GM12878 (cell line): ENCODE measurements around the gene MCTS1. TPM values are rescaled to one million over a fixed set of nuclear protein-coding genes. Genes with fewer than 3 reads are reported as not detected.

Source experiments
- ATAC-seq: fragments of 200-7000 bp; cut with Tn5 transposase; 3 replicates; pipeline ENCODE4 v1.9.1; 2020; ENCODE audit warnings: mild to moderate bottlenecking, moderate library complexity
- Bru-seq: library from RNA; stranded (reverse); fragments of 400-500 nt; gene quantifications from one replicate; lab custom pipeline; 2021; lab: Mats Ljungman, UMichigan
- BruChase-seq, 2 experiments: library from RNA; stranded (reverse); fragments of 400-500 nt; gene quantifications; one replicate each; lab custom pipeline; 2021; lab: Mats Ljungman, UMichigan
- BruUV-seq: library from RNA; stranded (reverse); fragments of 400-500 nt; replicated peaks from 2 replicates; lab custom pipeline; 2021; lab: Mats Ljungman, UMichigan
- CTCF ChIA-PET: fragments of 300-600 bp; sonication (Branson Sonifier 250); formaldehyde crosslinking; extraction: SDS; loops from one replicate; lab custom pipeline; 2021; ENCODE audit warnings: inconsistent platforms; lab: Yijun Ruan, JAX
- POLR2A ChIA-PET: fragments of 350-600 bp; formaldehyde crosslinking; extraction: SDS; loops from one replicate; lab custom pipeline; 2021; ENCODE audit warnings: inconsistent platforms; lab: Charles Lee
- RAD21 ChIA-PET: fragments of 300-600 bp; sonication (Branson Sonifier 250); formaldehyde crosslinking; loops from one replicate; lab custom pipeline; 2023; ENCODE audit warnings: antibody characterized with exemption; ENCODE audit not compliant: unreplicated experiment; lab: Charles Lee
- SMC1A ChIA-PET: fragments of 300-600 bp; sonication (Branson Sonifier 250); formaldehyde crosslinking; loops from one replicate; lab custom pipeline; 2023; ENCODE audit not compliant: unreplicated experiment, uncharacterized antibody; lab: Charles Lee
- DNase-seq: peaks from one replicate; pipeline ENCODE4 v3.0.0-alpha.2; 2011; ENCODE audit warnings: low read depth, low spot score
- FAIRE-seq: peaks from 3 replicates; lab custom pipeline; 2011; peaks lifted over from hg19 to GRCh38; lab: Jason Lieb, UNC
- H2AFZ ChIP-seq: 2 replicates; pipeline ENCODE4 v1.6.0; 2011; ENCODE audit warnings: low read depth, low read length, control low read depth; ENCODE audit not compliant: control insufficient read depth
- H3K27ac ChIP-seq: 2 replicates; pipeline ENCODE4 v1.5.1; 2011; ENCODE audit warnings: control low read depth; ENCODE audit not compliant: control insufficient read depth, insufficient read depth
- H3K27me3 ChIP-seq, 2 experiments: replicated peaks in 1 of 2; 2 replicates each; pipeline versions ENCODE4 v1.6.0 to v1.6.1; 2011; ENCODE audit warnings: low read length in 1 of 2; ENCODE audit not compliant: control insufficient read depth in 2 of 2, insufficient read depth in 2 of 2
- H3K36me3 ChIP-seq, 2 experiments: 2 replicates each; pipeline ENCODE4 v1.5.1; 2011; ENCODE audit warnings: low read length in 1 of 2; ENCODE audit not compliant: control insufficient read depth in 2 of 2, insufficient read depth in 2 of 2
- H3K4me1 ChIP-seq: 2 replicates; pipeline ENCODE4 v1.6.1; 2011; ENCODE audit warnings: mild to moderate bottlenecking, low read length, moderate library complexity, mixed read lengths; ENCODE audit not compliant: control insufficient read depth, insufficient read depth
- H3K4me2 ChIP-seq: 2 replicates; pipeline ENCODE4 v1.6.0; 2011; ENCODE audit warnings: control low read depth; ENCODE audit not compliant: control insufficient read depth, insufficient read depth
- H3K4me3 ChIP-seq: fragments of 200-600 bp; sonication (generic); 2 replicates; pipeline ENCODE4 v1.5.1; 2016
- H3K79me2 ChIP-seq: 2 replicates; pipeline ENCODE4 v1.6.0; 2011; ENCODE audit warnings: low read length; ENCODE audit not compliant: control insufficient read depth, insufficient read depth
- H3K9ac ChIP-seq: 2 replicates; pipeline ENCODE4 v1.8.0; 2011; ENCODE audit warnings: low read length, control low read depth, mixed read lengths; ENCODE audit not compliant: control insufficient read depth, insufficient read depth
- H3K9me3 ChIP-seq: replicated peaks from 3 replicates; pipeline ENCODE4 v1.5.1; 2011; ENCODE audit warnings: mild to moderate bottlenecking, low read length; ENCODE audit not compliant: control insufficient read depth, insufficient read depth
- H4K20me1 ChIP-seq: 2 replicates; pipeline ENCODE4 v1.6.0; 2011; ENCODE audit not compliant: control insufficient read depth, insufficient read depth
- BACH1 ChIP-seq: fragments of 450-650 bp; IDR thresholded peaks from 2 replicates; pipeline ENCODE4 v1.6.1; 2017; ENCODE audit warnings: mild to moderate bottlenecking, borderline replicate concordance
- CEBPB ChIP-seq, 2 experiments: fragments of 150-350 bp in 1 of 2; IDR thresholded peaks; 2 replicates each; pipeline ENCODE4 v1.6.1; 2012 to 2014; ENCODE audit warnings: low read depth in 2 of 2, low read length in 2 of 2, borderline replicate concordance in 1 of 2, inconsistent platforms in 1 of 2
- EED ChIP-seq: sonication (generic); IDR thresholded peaks from 2 replicates; pipeline ENCODE4 v1.6.1; 2016; ENCODE audit warnings: antibody characterized with exemption, low read depth
- IKZF1 ChIP-seq: fragments of 450-650 bp; conservative IDR thresholded peaks from 2 replicates; pipeline ENCODE4 v1.6.1; 2017; ENCODE audit warnings: antibody characterized with exemption, mild to moderate bottlenecking
- ZNF24 ChIP-seq: fragments of 450-650 bp; IDR thresholded peaks from 2 replicates; pipeline ENCODE4 v1.6.1; 2017; ENCODE audit warnings: antibody characterized with exemption, mild to moderate bottlenecking
- WGBS: methylation state at CpG from one replicate; pipeline ENCODE4 v1.1.6; 2016; ENCODE audit warnings: low lambda C conversion rate; ENCODE audit not compliant: insufficient replicate concordance, insufficient coverage; ENCODE audit errors: missing lambda C conversion rate; 5-methylcytosine and 5-hydroxymethylcytosine counted together
- in situ Hi-C: fragments of 300-500 bp; cut with MboI; formaldehyde crosslinking; loops from 9 replicates; pipeline ENCODE4 v1.14.3; 2018; ENCODE audit warnings: mixed read lengths
- intact Hi-C: fragments of 100-400 bp; cut with micrococcal nuclease; formaldehyde crosslinking; loops from one replicate; pipeline ENCODE4 v1.14.2; 2022; ENCODE audit not compliant: unreplicated experiment
- long read RNA-seq, 2 experiments: library from polyadenylated mRNA; unstranded; transcript quantifications; one replicate each; pipeline ENCODE4 v2.0.0, GENCODE V29; 2019 to 2020
- polyA minus RNA-seq, 3 experiments: library from RNA; depleted of rRNA, polyadenylated mRNA; stranded (reverse); fragments of >200 nt; gene quantifications; 2 replicates each; pipeline ENCODE4 v1.2.3, GENCODE V29; 2011
- polyA plus RNA-seq, 11 experiments: library from polyadenylated mRNA; depleted of rRNA in 4 of 11; unstranded in 6 of 11; stranded (reverse) in 5 of 11; fragments of >200 nt; fragmentation: Nextera tagmentation in 4 of 11; fragmentation: Illumina TruSeq in 1 of 11; extraction: Ambion mirVana in 4 of 11; extraction: Trizol in 1 of 11; gene quantifications; 1 replicate in 1 of 11; 2 replicates in 10 of 11; pipeline versions ENCODE4 v1.2.1 to v1.2.3, GENCODE V29; 2011 to 2016; ENCODE audit warnings: inconsistent platforms in 2 of 11, missing spikeins in 2 of 11, low read depth in 1 of 11
- total RNA-seq, 4 experiments: library from RNA; depleted of rRNA in 3 of 4; stranded (reverse); fragments of >200 nt in 3 of 4; fragmentation: Illumina TruSeq in 1 of 4; extraction: Trizol in 1 of 4; gene quantifications; 2 replicates each; pipeline versions ENCODE4 v1.2.1 to v1.2.3, GENCODE V29; 2013 to 2021
- TF ChIP-seq, protein P1 (sequence below): IDR thresholded peaks from 2 replicates; pipeline ENCODE4 v1.6.1; 2011; ENCODE audit warnings: mild to moderate bottlenecking, low read depth, low read length, moderate library complexity; ENCODE audit not compliant: insufficient replicate concordance
- TF ChIP-seq, protein P2 (sequence below): fragments of 450-650 bp; IDR thresholded peaks from 2 replicates; pipeline ENCODE4 v1.6.1; 2017; ENCODE audit warnings: low read depth, mild to moderate bottlenecking, moderate library complexity
- TF ChIP-seq, protein P3 (sequence below): fragments of 150-350 bp; IDR thresholded peaks from 2 replicates; pipeline ENCODE4 v1.6.1; 2016; ENCODE audit warnings: low read depth, low read length

Gene MCTS1, protein sequence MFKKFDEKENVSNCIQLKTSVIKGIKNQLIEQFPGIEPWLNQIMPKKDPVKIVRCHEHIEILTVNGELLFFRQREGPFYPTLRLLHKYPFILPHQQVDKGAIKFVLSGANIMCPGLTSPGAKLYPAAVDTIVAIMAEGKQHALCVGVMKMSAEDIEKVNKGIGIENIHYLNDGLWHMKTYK
- total RNA-seq (2013; cell fraction: nucleolus; rRNA removed) = 29.4 and 37.0 TPM in 2 replicates
- total RNA-seq (2014; rRNA removed) = 59.5 and 65.3 TPM in 2 replicates
- total RNA-seq (2014; rRNA removed; fragmentation: Illumina TruSeq; extraction: Trizol) = 95.5 and 99.6 TPM in 2 replicates
- total RNA-seq (2021) = 65.3 and 70.1 TPM in 2 replicates
- polyA plus RNA-seq (2011; ENCODE audit: low read depth) = 55.7 TPM
- 116 and 165 TPM in 2 replicates for polyA plus RNA-seq (2011; rRNA removed)
- 37.9 and 38.0 TPM in 2 replicates for polyA plus RNA-seq (2011; cell fraction: cytosol; rRNA removed)
- 26.6 and 27.3 TPM in 2 replicates for polyA plus RNA-seq (2011; cell fraction: nucleus; rRNA removed)
- 67.0 and 78.1 TPM in 2 replicates for polyA plus RNA-seq (2012)
- polyA plus RNA-seq (2014; fragmentation: Illumina TruSeq; extraction: Trizol) = 114 and 141 TPM in 2 replicates
- 100 to 1,000 TPM; 214 to 238 TPM for polyA plus RNA-seq (2014; fragmentation: Nextera tagmentation; extraction: Ambion mirVana)
- polyA plus RNA-seq (2014; rRNA removed) = 61.7 and 74.6 TPM in 2 replicates
- polyA plus RNA-seq (2016; fragmentation: Nextera tagmentation; extraction: Ambion mirVana) = 100 to 1,000 TPM; 215 TPM
- 14.5 and 23.4 TPM in 2 replicates for polyA minus RNA-seq (2011; rRNA and poly(A)+ RNA removed)
- 8.5 and 8.8 TPM in 2 replicates for polyA minus RNA-seq (2011; cell fraction: cytosol; rRNA and poly(A)+ RNA removed)
- polyA minus RNA-seq (2011; cell fraction: nucleus; rRNA and poly(A)+ RNA removed) = 8.0 and 13.9 TPM in 2 replicates
- percentile 79 among the genes with signal in this experiment for Bru-seq, nascent RNA
- percentile 82 among the genes with signal in this experiment for BruChase-seq, experiment 1, labeled RNA remaining after a 6-hour chase
- BruChase-seq, experiment 2, labeled RNA remaining after a 2-hour chase = percentile 77 among the genes with signal in this experiment
- long read RNA-seq, experiment 1, transcript MCTS1-202 (6 exons, 1,018 nt) = major isoform, 55 of 57 reads
- long read RNA-seq, experiment 1, partial matches to known transcripts = 0 of 57 reads
- long read RNA-seq, experiment 1, other reads (novel, unspliced or antisense) = 2 of 57 reads
- long read RNA-seq, experiment 2, transcript MCTS1-202 (6 exons, 1,018 nt) = major isoform, 181 of 206 reads
- long read RNA-seq, experiment 2, transcript MCTS1-201 (6 exons, 1,130 nt) = minor isoform, 10 of 206 reads
- long read RNA-seq, experiment 2, partial matches to known transcripts = 7 of 206 reads
- long read RNA-seq, experiment 2, other reads (novel, unspliced or antisense) = 8 of 206 reads

DNA sequence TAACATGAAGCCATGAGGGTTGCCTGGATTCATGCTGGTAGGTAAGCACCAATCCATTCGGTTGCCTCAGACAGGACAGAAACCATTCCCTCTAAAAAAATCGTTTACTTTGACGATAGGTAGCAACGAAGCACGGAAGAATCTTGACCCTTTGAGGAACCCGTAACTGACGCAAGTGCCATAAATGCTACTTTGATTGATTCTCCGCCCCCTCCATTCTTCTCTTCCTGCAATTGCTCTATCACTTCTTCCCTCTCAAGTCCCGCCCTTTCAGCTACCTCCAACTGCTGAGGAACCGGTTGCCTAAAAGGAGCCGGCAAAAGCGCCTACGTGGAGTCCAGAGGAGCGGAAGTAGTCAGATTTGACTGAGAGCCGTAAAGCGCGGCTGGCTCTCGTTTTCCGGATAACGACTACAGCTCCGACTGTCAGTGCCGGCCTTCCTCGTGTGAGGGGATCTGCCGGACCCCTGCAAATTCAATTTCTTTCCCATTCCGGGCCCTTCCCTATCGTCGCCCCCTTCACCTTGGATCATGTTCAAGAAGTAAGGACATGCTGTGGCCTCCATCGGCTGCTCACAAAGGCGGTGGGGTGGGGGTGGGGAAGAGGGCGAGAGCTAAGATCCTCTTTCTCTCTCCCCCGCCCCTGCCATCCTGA, at the start of gene MCTS1:
Gene MCTS1, plus strand, starts transcription at position 395 of the 654 bp plus-strand sequence. Its CDS starts 136 bp downstream, at position 531.
- ChIA-PET SMC1A (interaction anchor here (0.6 to 2.9 kb wide), 8 partner anchors 22 to 149 kb away, joined by 3 to 21 read pairs (median 4); partner anchors contain the start of gene CUL4B), CTCF (interaction anchor here (0.7 to 1.8 kb wide), 6 partner anchors 13 to 89 kb away, joined by 3 to 5 read pairs (median 3); no protein-coding TSS in a partner anchor), RAD21 (interaction anchor here (0.7 to 1.6 kb wide), 8 partner anchors 23 to 150 kb away, joined by 3 to 17 read pairs (median 3); partner anchors contain the start of gene CUL4B), POLR2A (interaction anchor here (0.7 to 2.6 kb wide), 8 partner anchors 14 to 899 kb away, joined by 3 to 20 read pairs (median 4); partner anchors contain the start of gene CUL4B)
- Histone ChIP-seq H3K4me3 (peak within 1 kb of the TSS; percentile 74), H2AFZ (peak within 1 kb of the TSS; percentile 65), H3K9me3 (no peaks in the 10 kb centered on the region), H3K36me3 (peaks cover 0 to 5% of the 10 kb centered on the region in 2 experiments; a peak in 1 of 4 replicates), H3K4me1 (no peaks in the 10 kb centered on the region), H3K4me2 (peak within 1 kb of the TSS; percentile 58), H4K20me1 (no peaks in the 10 kb centered on the region), H3K27ac (peak within 1 kb of the TSS; percentile 77), H3K9ac (peak within 1 kb of the TSS; percentile 60), H3K79me2 (peaks cover 19% of the 10 kb centered on the region), H3K27me3 (no peaks in the 10 kb centered on the region)
- intact Hi-C loops (loop anchor here (1.0 kb wide), 1 partner anchor 44 kb away; the partner anchor contains the start of gene CUL4B), in situ Hi-C loops (no loop called here)
- BruUV-seq = no TSS peak
- FAIRE-seq (peak; percentile 27), DNase-seq (peak; percentile 78), ATAC-seq (peak; percentile 95)
- 31% methylated on average over 29 of the region's 31 CpGs for WGBS
- TF ChIP-seq BACH1 = no peak
- TF ChIP-seq, protein P1, sequence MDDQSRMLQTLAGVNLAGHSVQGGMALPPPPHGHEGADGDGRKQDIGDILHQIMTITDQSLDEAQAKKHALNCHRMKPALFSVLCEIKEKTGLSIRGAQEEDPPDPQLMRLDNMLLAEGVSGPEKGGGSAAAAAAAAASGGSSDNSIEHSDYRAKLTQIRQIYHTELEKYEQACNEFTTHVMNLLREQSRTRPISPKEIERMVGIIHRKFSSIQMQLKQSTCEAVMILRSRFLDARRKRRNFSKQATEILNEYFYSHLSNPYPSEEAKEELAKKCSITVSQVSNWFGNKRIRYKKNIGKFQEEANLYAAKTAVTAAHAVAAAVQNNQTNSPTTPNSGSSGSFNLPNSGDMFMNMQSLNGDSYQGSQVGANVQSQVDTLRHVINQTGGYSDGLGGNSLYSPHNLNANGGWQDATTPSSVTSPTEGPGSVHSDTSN = peak; percentile 21
- peak; percentile 67; the same call in 1 of the 2 replicates for TF ChIP-seq ZNF24
- TF ChIP-seq, protein P2, sequence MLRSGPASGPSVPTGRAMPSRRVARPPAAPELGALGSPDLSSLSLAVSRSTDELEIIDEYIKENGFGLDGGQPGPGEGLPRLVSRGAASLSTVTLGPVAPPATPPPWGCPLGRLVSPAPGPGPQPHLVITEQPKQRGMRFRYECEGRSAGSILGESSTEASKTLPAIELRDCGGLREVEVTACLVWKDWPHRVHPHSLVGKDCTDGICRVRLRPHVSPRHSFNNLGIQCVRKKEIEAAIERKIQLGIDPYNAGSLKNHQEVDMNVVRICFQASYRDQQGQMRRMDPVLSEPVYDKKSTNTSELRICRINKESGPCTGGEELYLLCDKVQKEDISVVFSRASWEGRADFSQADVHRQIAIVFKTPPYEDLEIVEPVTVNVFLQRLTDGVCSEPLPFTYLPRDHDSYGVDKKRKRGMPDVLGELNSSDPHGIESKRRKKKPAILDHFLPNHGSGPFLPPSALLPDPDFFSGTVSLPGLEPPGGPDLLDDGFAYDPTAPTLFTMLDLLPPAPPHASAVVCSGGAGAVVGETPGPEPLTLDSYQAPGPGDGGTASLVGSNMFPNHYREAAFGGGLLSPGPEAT = peak; percentile 33; the same call in 1 of the 2 replicates
- peak; percentile 33; the same call in 1 of the 2 replicates for TF ChIP-seq IKZF1
- TF ChIP-seq, protein P3, sequence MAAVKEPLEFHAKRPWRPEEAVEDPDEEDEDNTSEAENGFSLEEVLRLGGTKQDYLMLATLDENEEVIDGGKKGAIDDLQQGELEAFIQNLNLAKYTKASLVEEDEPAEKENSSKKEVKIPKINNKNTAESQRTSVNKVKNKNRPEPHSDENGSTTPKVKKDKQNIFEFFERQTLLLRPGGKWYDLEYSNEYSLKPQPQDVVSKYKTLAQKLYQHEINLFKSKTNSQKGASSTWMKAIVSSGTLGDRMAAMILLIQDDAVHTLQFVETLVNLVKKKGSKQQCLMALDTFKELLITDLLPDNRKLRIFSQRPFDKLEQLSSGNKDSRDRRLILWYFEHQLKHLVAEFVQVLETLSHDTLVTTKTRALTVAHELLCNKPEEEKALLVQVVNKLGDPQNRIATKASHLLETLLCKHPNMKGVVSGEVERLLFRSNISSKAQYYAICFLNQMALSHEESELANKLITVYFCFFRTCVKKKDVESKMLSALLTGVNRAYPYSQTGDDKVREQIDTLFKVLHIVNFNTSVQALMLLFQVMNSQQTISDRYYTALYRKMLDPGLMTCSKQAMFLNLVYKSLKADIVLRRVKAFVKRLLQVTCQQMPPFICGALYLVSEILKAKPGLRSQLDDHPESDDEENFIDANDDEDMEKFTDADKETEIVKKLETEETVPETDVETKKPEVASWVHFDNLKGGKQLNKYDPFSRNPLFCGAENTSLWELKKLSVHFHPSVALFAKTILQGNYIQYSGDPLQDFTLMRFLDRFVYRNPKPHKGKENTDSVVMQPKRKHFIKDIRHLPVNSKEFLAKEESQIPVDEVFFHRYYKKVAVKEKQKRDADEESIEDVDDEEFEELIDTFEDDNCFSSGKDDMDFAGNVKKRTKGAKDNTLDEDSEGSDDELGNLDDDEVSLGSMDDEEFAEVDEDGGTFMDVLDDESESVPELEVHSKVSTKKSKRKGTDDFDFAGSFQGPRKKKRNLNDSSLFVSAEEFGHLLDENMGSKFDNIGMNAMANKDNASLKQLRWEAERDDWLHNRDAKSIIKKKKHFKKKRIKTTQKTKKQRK = no peak
- TF ChIP-seq EED = no peak
- no peak for TF ChIP-seq CEBPB (IDR thresholded peaks at IDR 0.05; ENCODE audit: borderline replicate concordance in 1 of 2, low read depth in 2 of 2, low read length in 2 of 2)
